ENCODE results near the gene AGBL4.

AGBL4 gene

GRCh38 chr1:48718705-48719104 is 1305.0 kb downstream of the AGBL4 start:
- no peak for DNase-seq (ENCODE audit: low read depth)

GRCh38 chr1:48718116-48718630 is 1305.6 kb downstream of the AGBL4 start:
- no peak for DNase-seq (ENCODE audit: low read depth)

- no peak for DNase-seq (ENCODE audit: low read depth)
Observed at GRCh38 chr1:48717082-48717481, 1306.7 kb downstream of the AGBL4 start.

GRCh38 chr1:48715921-48716320 is 1307.8 kb downstream of the AGBL4 start:
- no peak for DNase-seq (ENCODE audit: low read depth)

- DNase-seq (ENCODE audit: low read depth), result no peak
Observed at GRCh38 chr1:48710915-48711314, 1312.8 kb downstream of the AGBL4 start.

GRCh38 chr1:48710318-48710717 is 1313.4 kb downstream of the AGBL4 start:
- DNase-seq (ENCODE audit: low read depth), result no peak

GRCh38 chr1:48704736-48705135 is 1319.0 kb downstream of the AGBL4 start:
- DNase-seq (ENCODE audit: low read depth), result no peak

GRCh38 chr1:48701445-48701844 is 1322.3 kb downstream of the AGBL4 start:
- DNase-seq (ENCODE audit: low read depth), result no peak

GRCh38 chr1:48697066-48697707 is 1326.6 kb downstream of the AGBL4 start:
- no peak for DNase-seq (ENCODE audit: low read depth)

GRCh38 chr1:48695161-48695560 is 1328.6 kb downstream of the AGBL4 start:
- no peak for DNase-seq (ENCODE audit: low read depth)

- DNase-seq (ENCODE audit: low read depth), result no peak
Observed at GRCh38 chr1:48693674-48694320, 1330.0 kb downstream of the AGBL4 start.

GRCh38 chr1:48693180-48693579 is 1330.6 kb downstream of the AGBL4 start:
- DNase-seq (ENCODE audit: low read depth), result no peak

GRCh38 chr1:48692235-48692634 is 1331.5 kb downstream of the AGBL4 start:
- DNase-seq (ENCODE audit: low read depth), result no peak

- no peak for DNase-seq (ENCODE audit: low read depth)
Observed at GRCh38 chr1:48691429-48692001, 1332.2 kb downstream of the AGBL4 start.

- no peak for DNase-seq (ENCODE audit: low read depth)
Observed at GRCh38 chr1:48688102-48688760, 1335.5 kb downstream of the AGBL4 start.

- no peak for DNase-seq (ENCODE audit: low read depth)
Observed at GRCh38 chr1:48687282-48688045, 1336.3 kb downstream of the AGBL4 start.

- DNase-seq (ENCODE audit: low read depth), result no peak
Observed at GRCh38 chr1:48686159-48686558, 1337.6 kb downstream of the AGBL4 start.

GRCh38 chr1:48684381-48684780 is 1339.4 kb downstream of the AGBL4 start:
- DNase-seq (ENCODE audit: low read depth), result no peak

GRCh38 chr1:48683839-48684238 is 1339.9 kb downstream of the AGBL4 start:
- DNase-seq (ENCODE audit: low read depth), result no peak

- no peak for DNase-seq (ENCODE audit: low read depth)
Observed at GRCh38 chr1:48681476-48682305, 1342.1 kb downstream of the AGBL4 start.

GRCh38 chr1:48680411-48681035 is 1343.2 kb downstream of the AGBL4 start:
- DNase-seq (ENCODE audit: low read depth), result no peak
